Glomerular visceral epithelial cell (primary cell): Measurements from ENCODE around the gene FCAR.
"Not testable (repeated sequence)": the region's sequence is repeated elsewhere in the genome, so short reads cannot be mapped to it uniquely, and the experiment has no call there.

Experiments
- DNase-seq: peaks from one replicate; pipeline ENCODE4 v3.0.0-alpha.2; 2016; ENCODE audit errors: extremely low spot score

Gene FCAR

GRCh38 chr19:54894106-54894505, 20.1 kb downstream of the FCAR start:
- not testable (repeated sequence) for DNase-seq

- DNase-seq: no peak
Measured at GRCh38 chr19:54896036-54896435, 22.0 kb downstream of the FCAR start.

- not testable (repeated sequence) for DNase-seq
Measured at GRCh38 chr19:54898685-54899084, 24.6 kb downstream of the FCAR start.

GRCh38 chr19:54899646-54900045, 25.6 kb downstream of the FCAR start:
- DNase-seq: not testable (repeated sequence)

GRCh38 chr19:54901153-54901552, 27.1 kb downstream of the FCAR start:
- not testable (repeated sequence) for DNase-seq

GRCh38 chr19:54902061-54902460, 28.0 kb downstream of the FCAR start:
- no peak for DNase-seq

- no peak for DNase-seq
Measured at GRCh38 chr19:54903303-54903702, 29.3 kb downstream of the FCAR start.

GRCh38 chr19:54904261-54904660, 30.2 kb downstream of the FCAR start:
- not testable (repeated sequence) for DNase-seq

GRCh38 chr19:54905421-54905802, 31.4 kb downstream of the FCAR start:
- no peak for DNase-seq

GRCh38 chr19:54905803-54906511, 31.9 kb downstream of the FCAR start, which contains the start of gene NCR1:
NCR1 (plus strand) TSS chr19:54906148; CDS start chr19:54906188, 40 bp downstream.
- no peak for DNase-seq

- no peak for DNase-seq
Measured at GRCh38 chr19:54906819-54907218, 32.8 kb downstream of the FCAR start.

GRCh38 chr19:54907899-54908298, 33.9 kb downstream of the FCAR start:
- DNase-seq: not testable (repeated sequence)

GRCh38 chr19:54916822-54917221, 42.8 kb downstream of the FCAR start:
- no peak for DNase-seq

GRCh38 chr19:54918499-54918898, 44.5 kb downstream of the FCAR start:
- DNase-seq: no peak

GRCh38 chr19:54919646-54920563, 45.9 kb downstream of the FCAR start:
- not testable (repeated sequence) for DNase-seq

GRCh38 chr19:54921082-54921481, 47.0 kb downstream of the FCAR start:
- no peak for DNase-seq

GRCh38 chr19:54923276-54923675, 49.2 kb downstream of the FCAR start:
- no peak for DNase-seq

- DNase-seq: no peak
Measured at GRCh38 chr19:54928299-54928698, 54.3 kb downstream of the FCAR start.

GRCh38 chr19:54937926-54938325, 63.9 kb downstream of the FCAR start:
- DNase-seq: no peak

GRCh38 chr19:54938906-54939305, 64.9 kb downstream of the FCAR start:
- DNase-seq: no peak

GRCh38 chr19:54939538-54939937, 65.5 kb downstream of the FCAR start:
- not testable (repeated sequence) for DNase-seq
